ENCODE data around the gene PNPLA5. TPM values are rescaled to one million over a fixed set of nuclear protein-coding genes. Genes with fewer than 3 reads are reported as not detected.
"Not testable (repeated sequence)": the region's sequence is repeated elsewhere in the genome, so short reads cannot be mapped to it uniquely, and the experiment has no call there.

Gene PNPLA5
- total RNA-seq, 1 donor from 2014 or later, result not detected

- DNase-seq (ENCODE audit: low read depth), result no peak
Observed at GRCh38 chr22:43881091-43882061, 10.4 kb downstream of the PNPLA5 start.

- no peak for DNase-seq (ENCODE audit: low read depth)
Observed at GRCh38 chr22:43880541-43880991, 11.2 kb downstream of the PNPLA5 start.

GRCh38 chr22:43879901-43880540 is 11.8 kb downstream of the PNPLA5 start:
- no peak for DNase-seq (ENCODE audit: low read depth)

- DNase-seq (ENCODE audit: low read depth), result no peak
Observed at GRCh38 chr22:43878831-43879550, 12.8 kb downstream of the PNPLA5 start.

GRCh38 chr22:43878079-43878795 is 13.6 kb downstream of the PNPLA5 start:
- DNase-seq (ENCODE audit: low read depth), result no peak

- no peak for DNase-seq (ENCODE audit: low read depth)
Observed at GRCh38 chr22:43876866-43877509, 14.8 kb downstream of the PNPLA5 start.

- no peak for DNase-seq (ENCODE audit: low read depth)
Observed at GRCh38 chr22:43869799-43870198, 22.0 kb downstream of the PNPLA5 start.

GRCh38 chr22:43869001-43869400 is 22.8 kb downstream of the PNPLA5 start:
- not testable (repeated sequence) for DNase-seq (ENCODE audit: low read depth)

GRCh38 chr22:43867839-43868635 is 23.8 kb downstream of the PNPLA5 start:
- DNase-seq (ENCODE audit: low read depth), result peak; percentile 76

- no peak for DNase-seq (ENCODE audit: low read depth)
Observed at GRCh38 chr22:43862882-43863202, 29.0 kb downstream of the PNPLA5 start.

GRCh38 chr22:43862074-43862881 is 29.5 kb downstream of the PNPLA5 start, which contains the start of gene SULT4A1:
SULT4A1 (minus strand) TSS chr22:43862513; CDS start chr22:43862382, 131 bp downstream.
- DNase-seq (ENCODE audit: low read depth), result no peak

- DNase-seq (ENCODE audit: low read depth), result peak; percentile 33
Observed at GRCh38 chr22:43861529-43861928, 30.3 kb downstream of the PNPLA5 start.

- DNase-seq (ENCODE audit: low read depth), result peak; percentile 66
Observed at GRCh38 chr22:43860831-43861230, 31.0 kb downstream of the PNPLA5 start.

- peak; percentile 14 for DNase-seq (ENCODE audit: low read depth)
Observed at GRCh38 chr22:43860126-43860525, 31.7 kb downstream of the PNPLA5 start.

- no peak for DNase-seq (ENCODE audit: low read depth)
Observed at GRCh38 chr22:43859621-43860020, 32.2 kb downstream of the PNPLA5 start.

- no peak for DNase-seq (ENCODE audit: low read depth)
Observed at GRCh38 chr22:43859176-43859575, 32.6 kb downstream of the PNPLA5 start.

GRCh38 chr22:43858156-43858895 is 33.5 kb downstream of the PNPLA5 start:
- no peak for DNase-seq (ENCODE audit: low read depth)

GRCh38 chr22:43857367-43857766 is 34.4 kb downstream of the PNPLA5 start:
- no peak for DNase-seq (ENCODE audit: low read depth)
